ENCODE measurements around the gene FANCI.
"Not testable (repeated sequence)": the region's sequence is repeated elsewhere in the genome, so short reads cannot be mapped to it uniquely, and the experiment has no call there.

FANCI gene

GRCh38 chr15:89226359-89227221 is 17.2 kb upstream of the FANCI start:
- no peak for DNase-seq

- DNase-seq = no peak
Measured at GRCh38 chr15:89227425-89227824, 16.4 kb upstream of the FANCI start.

- no peak for DNase-seq
Measured at GRCh38 chr15:89230277-89230676, 13.5 kb upstream of the FANCI start.

GRCh38 chr15:89231832-89232231 is 11.9 kb upstream of the FANCI start:
- no peak for DNase-seq

- DNase-seq = not testable (repeated sequence)
Measured at GRCh38 chr15:89239883-89240810, 3.6 kb upstream of the FANCI start.

GRCh38 chr15:89243046-89243690 is 611 bp upstream of the FANCI start:
- DNase-seq = no peak

GRCh38 chr15:89244574-89244903 is 760 bp downstream of the FANCI start:
- DNase-seq = peak; percentile 15

GRCh38 chr15:89247446-89247845 is 3.7 kb downstream of the FANCI start:
- DNase-seq = no peak

GRCh38 chr15:89248584-89248983 is 4.8 kb downstream of the FANCI start:
- no peak for DNase-seq

GRCh38 chr15:89250142-89250541 is 6.4 kb downstream of the FANCI start:
- DNase-seq = not testable (repeated sequence)

- DNase-seq = not testable (repeated sequence)
Measured at GRCh38 chr15:89277281-89277680, 33.5 kb downstream of the FANCI start.

- DNase-seq = no peak
Measured at GRCh38 chr15:89278307-89278706, 34.5 kb downstream of the FANCI start.

- DNase-seq = no peak
Measured at GRCh38 chr15:89282631-89283030, 38.9 kb downstream of the FANCI start.

- DNase-seq = no peak
Measured at GRCh38 chr15:89283201-89283600, 39.4 kb downstream of the FANCI start.

- DNase-seq = no peak
Measured at GRCh38 chr15:89291934-89292438, 48.2 kb downstream of the FANCI start.

- DNase-seq = no peak
Measured at GRCh38 chr15:89293012-89293411, 49.2 kb downstream of the FANCI start.

- DNase-seq = no peak
Measured at GRCh38 chr15:89299896-89300295, 56.1 kb downstream of the FANCI start.

GRCh38 chr15:89301304-89302089 is 57.7 kb downstream of the FANCI start:
- DNase-seq = no peak

- DNase-seq = no peak
Measured at GRCh38 chr15:89303986-89304385, 60.2 kb downstream of the FANCI start.

- DNase-seq = no peak
Measured at GRCh38 chr15:89305395-89305794, 61.6 kb downstream of the FANCI start.

GRCh38 chr15:89307046-89307587 is 63.3 kb downstream of the FANCI start:
- no peak for DNase-seq

GRCh38 chr15:89307791-89308190 is 64.0 kb downstream of the FANCI start:
- DNase-seq = no peak
